Measurements from ENCODE around the gene TSC2. TPM values are rescaled to one million over a fixed set of nuclear protein-coding genes. Genes with fewer than 3 reads are reported as not detected.
"Not testable (repeated sequence)": the region's sequence is repeated elsewhere in the genome, so short reads cannot be mapped to it uniquely, and the experiment has no call there.

The TSC2 gene
- total and polyA plus RNA-seq, 2 donors = 22.7 to 61.8 TPM

GRCh38 chr16:2008631-2009163 is 39.1 kb upstream of the TSC2 start:
- peaks cover 26 to 37% of the 10 kb centered on the region in 2 donors for H3K4me1 ChIP-seq (ENCODE audit: control insufficient read depth in 2 of 2, insufficient read depth in 2 of 2, low read length in 2 of 2)

GRCh38 chr16:2009164-2009711 is 38.5 kb upstream of the TSC2 start:
- WGBS = under 1% methylated on average over 55 of the region's 55 CpGs
- H3K36me3 ChIP-seq (ENCODE audit: control insufficient read depth in 2 of 2, insufficient read depth in 2 of 2, low read length in 1 of 2) = peaks cover 0 to 10% of the 10 kb centered on the region in 2 donors
- no peak for DNase-seq (ENCODE audit: low read depth in 6 of 9, low spot score in 9 of 9)
- peaks cover 26 to 32% of the 10 kb centered on the region in 2 donors for H3K4me1 ChIP-seq (ENCODE audit: control insufficient read depth in 2 of 2, insufficient read depth in 2 of 2, low read length in 2 of 2)
- peaks cover 0 to 7% of the 10 kb centered on the region in 2 donors for H3K9me3 ChIP-seq (ENCODE audit: control insufficient read depth in 2 of 2, insufficient read depth in 1 of 2, low read length in 1 of 2)
- H3K4me3 ChIP-seq (ENCODE audit: low read length in 2 of 2) = peak overlapping the region; percentile 54 to 85
- peak overlapping the region; percentile 40 to 80 for H3K27ac ChIP-seq (ENCODE audit: low read depth in 1 of 2, low read length in 1 of 2)
- H3K27me3 ChIP-seq (ENCODE audit: control insufficient read depth in 2 of 2, insufficient read depth in 1 of 2, low read length in 1 of 2) = no peaks in the 10 kb centered on the region

More at GRCh38 chr16:2008631-2009163, 39.1 kb upstream of the TSC2 start:
- WGBS = 4% methylated on average over 23 of the region's 23 CpGs
- no peak for DNase-seq (ENCODE audit: low read depth in 6 of 9, low spot score in 9 of 9)
- H3K27me3 ChIP-seq (ENCODE audit: control insufficient read depth in 2 of 2, insufficient read depth in 1 of 2, low read length in 1 of 2) = no peaks in the 10 kb centered on the region
- peak overlapping the region; percentile 54 to 85 for H3K4me3 ChIP-seq (ENCODE audit: low read length in 2 of 2)
- peaks cover 0 to 11% of the 10 kb centered on the region in 2 donors for H3K36me3 ChIP-seq (ENCODE audit: control insufficient read depth in 2 of 2, insufficient read depth in 2 of 2, low read length in 1 of 2)
- peak overlapping the region; percentile 40 to 80 for H3K27ac ChIP-seq (ENCODE audit: low read depth in 1 of 2, low read length in 1 of 2)
- H3K9me3 ChIP-seq (ENCODE audit: control insufficient read depth in 2 of 2, insufficient read depth in 1 of 2, low read length in 1 of 2) = peaks cover 0 to 13% of the 10 kb centered on the region in 2 donors

- H3K27ac ChIP-seq (ENCODE audit: low read depth in 1 of 2, low read length in 1 of 2) = peak within 1 kb of the TSS; percentile 62 to 84
- 4% methylated on average over 52 of the region's 52 CpGs for WGBS
- no peaks in the 10 kb centered on the region for H3K27me3 ChIP-seq (ENCODE audit: control insufficient read depth in 2 of 2, insufficient read depth in 1 of 2, low read length in 1 of 2)
- peaks cover 0 to 6% of the 10 kb centered on the region in 2 donors for H3K36me3 ChIP-seq (ENCODE audit: control insufficient read depth in 2 of 2, insufficient read depth in 2 of 2, low read length in 1 of 2)
- peaks cover 26 to 28% of the 10 kb centered on the region in 2 donors for H3K4me1 ChIP-seq (ENCODE audit: control insufficient read depth in 2 of 2, insufficient read depth in 2 of 2, low read length in 2 of 2)
- peaks cover 0 to 3% of the 10 kb centered on the region in 2 donors for H3K9me3 ChIP-seq (ENCODE audit: control insufficient read depth in 2 of 2, insufficient read depth in 1 of 2, low read length in 1 of 2)
- DNase-seq (ENCODE audit: low read depth in 6 of 9, low spot score in 9 of 9) = peak in 8 of 9 donors; percentile 60 to 88 (median 72)
- peak within 1 kb of the TSS; percentile 65 to 85 for H3K4me3 ChIP-seq (ENCODE audit: low read length in 2 of 2)
Measured at GRCh38 chr16:2009791-2010510, 37.8 kb upstream of the TSC2 start, which contains the start of gene ZNF598. Gene ZNF598, minus strand, starts transcription at chr16:2009821.

GRCh38 chr16:2011726-2012125 is 36.1 kb upstream of the TSC2 start:
- not testable (repeated sequence) for H3K36me3 ChIP-seq (ENCODE audit: control insufficient read depth in 2 of 2, insufficient read depth in 2 of 2, low read length in 1 of 2); H3K9me3 ChIP-seq (ENCODE audit: control insufficient read depth in 2 of 2, insufficient read depth in 1 of 2, low read length in 1 of 2); DNase-seq (ENCODE audit: low read depth in 6 of 9, low spot score in 9 of 9); H3K4me3 ChIP-seq (ENCODE audit: low read length in 2 of 2); H3K27me3 ChIP-seq (ENCODE audit: control insufficient read depth in 2 of 2, insufficient read depth in 1 of 2, low read length in 1 of 2); H3K27ac ChIP-seq (ENCODE audit: low read depth in 1 of 2, low read length in 1 of 2)
- WGBS = 90% methylated on average over 9 of the region's 9 CpGs
- peaks cover 25 to 28% of the 10 kb centered on the region in 2 donors for H3K4me1 ChIP-seq (ENCODE audit: control insufficient read depth in 2 of 2, insufficient read depth in 2 of 2, low read length in 2 of 2)

- H3K4me3 ChIP-seq (ENCODE audit: low read length in 2 of 2) = no peak overlapping the region
- DNase-seq (ENCODE audit: low read depth in 6 of 9, low spot score in 9 of 9) = no peak
- H3K4me1 ChIP-seq (ENCODE audit: control insufficient read depth in 2 of 2, insufficient read depth in 2 of 2, low read length in 2 of 2) = peaks cover 7 to 13% of the 10 kb centered on the region in 2 donors
- no peaks in the 10 kb centered on the region for H3K36me3 ChIP-seq (ENCODE audit: control insufficient read depth in 2 of 2, insufficient read depth in 2 of 2, low read length in 1 of 2)
- peaks cover 0 to 8% of the 10 kb centered on the region in 2 donors for H3K9me3 ChIP-seq (ENCODE audit: control insufficient read depth in 2 of 2, insufficient read depth in 1 of 2, low read length in 1 of 2)
- H3K27me3 ChIP-seq (ENCODE audit: control insufficient read depth in 2 of 2, insufficient read depth in 1 of 2, low read length in 1 of 2) = peaks cover 7 to 18% of the 10 kb centered on the region in 2 donors
- 95% methylated on average over 15 of the region's 15 CpGs for WGBS
- H3K27ac ChIP-seq (ENCODE audit: low read depth in 1 of 2, low read length in 1 of 2) = no peak overlapping the region
Measured at GRCh38 chr16:2013527-2013926, 34.3 kb upstream of the TSC2 start.

- Histone ChIP-seq H3K4me1 (ENCODE audit: control insufficient read depth in 2 of 2, insufficient read depth in 2 of 2, low read length in 2 of 2) (peaks cover 2 to 14% of the 10 kb centered on the region in 2 donors), H3K27ac (ENCODE audit: low read depth in 1 of 2, low read length in 1 of 2) (no peak overlapping the region), H3K4me3 (ENCODE audit: low read length in 2 of 2) (no peak overlapping the region), H3K27me3 (ENCODE audit: control insufficient read depth in 2 of 2, insufficient read depth in 1 of 2, low read length in 1 of 2) (peaks cover 23 to 37% of the 10 kb centered on the region in 2 donors), H3K9me3 (ENCODE audit: control insufficient read depth in 2 of 2, insufficient read depth in 1 of 2, low read length in 1 of 2) (peaks cover 0 to 8% of the 10 kb centered on the region in 2 donors), H3K36me3 (ENCODE audit: control insufficient read depth in 2 of 2, insufficient read depth in 2 of 2, low read length in 1 of 2) (no peaks in the 10 kb centered on the region)
- DNase-seq (ENCODE audit: low read depth in 6 of 9, low spot score in 9 of 9) = no peak
- 96% methylated on average over 24 of the region's 24 CpGs for WGBS
Measured at GRCh38 chr16:2015117-2015946, 32.5 kb upstream of the TSC2 start.

- peaks cover 0 to 12% of the 10 kb centered on the region in 2 donors for H3K4me1 ChIP-seq (ENCODE audit: control insufficient read depth in 2 of 2, insufficient read depth in 2 of 2, low read length in 2 of 2)
- no peak overlapping the region for H3K4me3 ChIP-seq (ENCODE audit: low read length in 2 of 2)
- H3K36me3 ChIP-seq (ENCODE audit: control insufficient read depth in 2 of 2, insufficient read depth in 2 of 2, low read length in 1 of 2) = no peaks in the 10 kb centered on the region
- H3K27ac ChIP-seq (ENCODE audit: low read depth in 1 of 2, low read length in 1 of 2) = no peak overlapping the region
- no peak for DNase-seq (ENCODE audit: low read depth in 6 of 9, low spot score in 9 of 9)
- H3K9me3 ChIP-seq (ENCODE audit: control insufficient read depth in 2 of 2, insufficient read depth in 1 of 2, low read length in 1 of 2) = peaks cover 0 to 8% of the 10 kb centered on the region in 2 donors
- 96% methylated on average over 7 of the region's 7 CpGs for WGBS
- peaks cover 28 to 42% of the 10 kb centered on the region in 2 donors for H3K27me3 ChIP-seq (ENCODE audit: control insufficient read depth in 2 of 2, insufficient read depth in 1 of 2, low read length in 1 of 2)
Measured at GRCh38 chr16:2015947-2016208, 31.9 kb upstream of the TSC2 start.

GRCh38 chr16:2016407-2016922 is 31.3 kb upstream of the TSC2 start:
- H3K4me3 ChIP-seq (ENCODE audit: low read length in 2 of 2) = no peak overlapping the region
- 59% methylated on average over 13 of the region's 13 CpGs for WGBS
- peaks cover 0 to 8% of the 10 kb centered on the region in 2 donors for H3K9me3 ChIP-seq (ENCODE audit: control insufficient read depth in 2 of 2, insufficient read depth in 1 of 2, low read length in 1 of 2)
- no peak overlapping the region for H3K27ac ChIP-seq (ENCODE audit: low read depth in 1 of 2, low read length in 1 of 2)
- H3K4me1 ChIP-seq (ENCODE audit: control insufficient read depth in 2 of 2, insufficient read depth in 2 of 2, low read length in 2 of 2) = peaks cover 0 to 12% of the 10 kb centered on the region in 2 donors
- DNase-seq (ENCODE audit: low read depth in 6 of 9, low spot score in 9 of 9) = no peak
- H3K27me3 ChIP-seq (ENCODE audit: control insufficient read depth in 2 of 2, insufficient read depth in 1 of 2, low read length in 1 of 2) = peaks cover 30 to 47% of the 10 kb centered on the region in 2 donors
- H3K36me3 ChIP-seq (ENCODE audit: control insufficient read depth in 2 of 2, insufficient read depth in 2 of 2, low read length in 1 of 2) = no peaks in the 10 kb centered on the region

All from thymus (tissue), 11 donors.